ENCODE results near the gene GUCY1B1.

The GUCY1B1 gene

GRCh38 chr4:155846929-155847328, 88.1 kb downstream of the GUCY1B1 start:
- Histone ChIP-seq H3K4me1 (ENCODE audit: control insufficient read depth, insufficient read depth, low read length) (no peaks in the 10 kb centered on the region), H3K27me3 (ENCODE audit: control insufficient read depth, insufficient read depth, low read length) (no peaks in the 10 kb centered on the region), H3K9me3 (ENCODE audit: control insufficient read depth, insufficient read depth, low read length) (peaks cover 8% of the 10 kb centered on the region), H3K4me3 (ENCODE audit: low read depth, low read length) (no peak overlapping the region), H3K36me3 (ENCODE audit: control insufficient read depth, insufficient read depth, low read length) (no peaks in the 10 kb centered on the region), H3K9ac (ENCODE audit: low read depth, low read length) (no peak overlapping the region)

GRCh38 chr4:155849042-155849441, 90.2 kb downstream of the GUCY1B1 start:
- H3K27me3 ChIP-seq (ENCODE audit: control insufficient read depth, insufficient read depth, low read length), result no peaks in the 10 kb centered on the region
- no peaks in the 10 kb centered on the region for H3K4me1 ChIP-seq (ENCODE audit: control insufficient read depth, insufficient read depth, low read length)
- peaks cover 8% of the 10 kb centered on the region for H3K9me3 ChIP-seq (ENCODE audit: control insufficient read depth, insufficient read depth, low read length)
- H3K4me3 ChIP-seq (ENCODE audit: low read depth, low read length), result no peak overlapping the region
- H3K9ac ChIP-seq (ENCODE audit: low read depth, low read length), result no peak overlapping the region
- H3K36me3 ChIP-seq (ENCODE audit: control insufficient read depth, insufficient read depth, low read length), result no peaks in the 10 kb centered on the region

GRCh38 chr4:155853189-155853588, 94.4 kb downstream of the GUCY1B1 start:
- Histone ChIP-seq H3K9me3 (ENCODE audit: control insufficient read depth, insufficient read depth, low read length) (peaks cover 5% of the 10 kb centered on the region), H3K27me3 (ENCODE audit: control insufficient read depth, insufficient read depth, low read length) (no peaks in the 10 kb centered on the region), H3K4me1 (ENCODE audit: control insufficient read depth, insufficient read depth, low read length) (no peaks in the 10 kb centered on the region), H3K4me3 (ENCODE audit: low read depth, low read length) (no peak overlapping the region), H3K36me3 (ENCODE audit: control insufficient read depth, insufficient read depth, low read length) (no peaks in the 10 kb centered on the region), H3K9ac (ENCODE audit: low read depth, low read length) (no peak overlapping the region)

GRCh38 chr4:155854582-155855226, 95.9 kb downstream of the GUCY1B1 start:
- Histone ChIP-seq H3K9ac (ENCODE audit: low read depth, low read length) (no peak overlapping the region), H3K9me3 (ENCODE audit: control insufficient read depth, insufficient read depth, low read length) (no peaks in the 10 kb centered on the region), H3K4me1 (ENCODE audit: control insufficient read depth, insufficient read depth, low read length) (no peaks in the 10 kb centered on the region), H3K4me3 (ENCODE audit: low read depth, low read length) (no peak overlapping the region), H3K36me3 (ENCODE audit: control insufficient read depth, insufficient read depth, low read length) (no peaks in the 10 kb centered on the region), H3K27me3 (ENCODE audit: control insufficient read depth, insufficient read depth, low read length) (no peaks in the 10 kb centered on the region)

GRCh38 chr4:155855897-155856296, 97.1 kb downstream of the GUCY1B1 start:
- no peaks in the 10 kb centered on the region for H3K27me3 ChIP-seq (ENCODE audit: control insufficient read depth, insufficient read depth, low read length)
- H3K4me1 ChIP-seq (ENCODE audit: control insufficient read depth, insufficient read depth, low read length), result no peaks in the 10 kb centered on the region
- H3K9ac ChIP-seq (ENCODE audit: low read depth, low read length), result no peak overlapping the region
- no peak overlapping the region for H3K4me3 ChIP-seq (ENCODE audit: low read depth, low read length)
- no peaks in the 10 kb centered on the region for H3K36me3 ChIP-seq (ENCODE audit: control insufficient read depth, insufficient read depth, low read length)
- no peaks in the 10 kb centered on the region for H3K9me3 ChIP-seq (ENCODE audit: control insufficient read depth, insufficient read depth, low read length)
